Measurements from ENCODE around the gene LIX1.
A peak's percentile ranks its signal among the peaks of the same experiment; 100 is the strongest.
"Not testable (repeated sequence)": the region's sequence is repeated elsewhere in the genome, so short reads cannot be mapped to it uniquely, and the experiment has no call there.

Gene LIX1

GRCh38 chr5:97142521-97143254, at the start of gene LIX1:
Gene LIX1 (minus strand): TSS chr5:97142611. CDS start chr5:97142576, 35 bp downstream.
- no peak for DNase-seq (ENCODE audit: low read depth)

GRCh38 chr5:97191893-97192292, 49.5 kb upstream of the LIX1 start:
- DNase-seq (ENCODE audit: low read depth) = no peak

GRCh38 chr5:97189523-97189922, 47.1 kb upstream of the LIX1 start:
- not testable (repeated sequence) for DNase-seq (ENCODE audit: low read depth)

DNA sequence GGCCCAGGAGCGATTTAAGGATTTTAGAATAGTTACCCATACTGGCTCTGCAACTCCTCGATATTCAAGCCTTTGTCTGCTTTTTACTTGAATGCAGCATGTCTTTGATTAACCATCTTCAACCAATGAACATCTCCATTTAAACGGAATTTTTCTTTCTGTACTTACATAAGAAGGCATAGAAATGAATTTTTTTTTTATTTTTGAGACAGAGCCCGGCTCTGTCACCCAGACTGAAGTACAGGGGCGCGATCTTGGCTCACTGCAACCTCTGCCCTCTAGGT, 41.5 kb upstream of the LIX1 start:
- no peak for DNase-seq (ENCODE audit: low read depth)

DNA sequence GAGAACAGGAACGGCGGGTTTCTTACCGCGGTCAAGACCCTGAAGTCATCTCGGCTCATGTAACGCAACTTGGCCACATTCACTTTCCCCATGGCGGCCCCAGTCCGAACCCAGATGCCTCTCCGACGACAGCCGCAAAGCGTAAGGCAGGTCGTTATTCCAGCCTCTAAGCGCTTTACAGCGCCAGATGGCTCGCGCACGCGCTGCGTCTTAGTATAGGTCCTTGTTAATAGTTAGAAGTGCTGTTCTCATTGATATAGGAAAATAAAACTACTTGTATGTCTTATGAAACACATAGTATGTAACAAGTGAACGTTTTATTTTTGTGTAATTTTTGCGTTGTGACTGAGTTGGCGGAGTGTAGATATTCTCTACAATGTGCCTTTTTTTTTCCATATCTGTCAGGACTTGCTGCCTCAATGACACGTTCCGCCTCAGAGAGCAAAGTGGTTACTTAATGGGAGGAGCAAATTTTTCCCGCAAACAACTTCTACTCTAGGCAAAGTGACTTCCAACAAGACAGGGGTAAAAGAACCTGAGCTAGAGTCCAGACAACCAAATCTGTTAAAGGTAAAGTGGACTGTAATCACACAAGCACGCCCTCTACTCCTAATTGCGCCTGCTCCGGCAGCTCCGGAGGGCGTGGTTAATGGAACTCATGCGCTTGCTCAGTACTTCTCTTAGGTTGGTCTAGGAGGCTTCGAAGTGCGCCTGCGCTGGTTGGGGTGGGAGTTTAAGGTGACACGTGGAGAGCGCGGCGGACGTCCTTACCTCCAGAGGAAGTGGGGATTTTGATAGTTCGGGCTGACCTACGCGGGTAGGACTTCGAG, 40.9 kb upstream of the LIX1 start, which contains the start of gene RIOK2:
TSS of gene RIOK2 (minus strand) at position 148 of the 830 bp plus-strand sequence. CDS start at position 92, 56 bp downstream.
- DNase-seq (ENCODE audit: low read depth) = peak; percentile 86

GRCh38 chr5:97182571-97183099, 40.2 kb upstream of the LIX1 start:
- no peak for DNase-seq (ENCODE audit: low read depth)

DNA sequence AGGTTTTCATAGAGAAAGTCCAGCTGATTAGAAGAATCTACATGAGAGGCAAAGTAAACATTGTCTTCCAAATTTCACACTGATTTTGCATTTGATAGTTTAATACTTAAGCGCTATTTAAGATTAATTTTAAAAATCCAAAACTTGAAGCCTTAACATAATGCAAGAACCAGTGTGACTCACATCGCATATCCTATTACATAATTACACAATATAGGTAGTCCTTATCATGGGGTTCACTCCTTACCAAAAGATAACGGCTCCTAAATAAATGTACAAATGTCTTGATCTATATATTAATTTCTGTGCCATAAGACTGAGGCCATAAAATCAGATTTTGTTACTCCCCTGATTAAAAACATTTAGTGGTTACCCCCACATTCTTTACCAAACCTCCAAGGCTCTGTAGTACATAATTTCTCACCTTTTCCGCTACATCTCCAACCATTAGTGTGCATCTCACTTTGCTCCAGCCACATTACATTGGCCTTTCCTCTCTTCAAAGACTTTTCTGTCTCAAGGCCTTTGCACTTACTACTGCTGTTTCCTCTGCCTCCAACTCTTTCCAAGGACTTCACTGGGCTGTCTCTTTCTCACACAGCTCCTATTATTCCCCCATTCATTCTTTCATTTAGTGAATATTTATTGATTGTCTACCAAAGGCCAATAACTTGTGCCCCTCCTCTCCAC, 39.6 kb upstream of the LIX1 start:
- DNase-seq (ENCODE audit: low read depth) = no peak

GRCh38 chr5:97179457-97179856, 37.0 kb upstream of the LIX1 start:
- not testable (repeated sequence) for DNase-seq (ENCODE audit: low read depth)

DNA sequence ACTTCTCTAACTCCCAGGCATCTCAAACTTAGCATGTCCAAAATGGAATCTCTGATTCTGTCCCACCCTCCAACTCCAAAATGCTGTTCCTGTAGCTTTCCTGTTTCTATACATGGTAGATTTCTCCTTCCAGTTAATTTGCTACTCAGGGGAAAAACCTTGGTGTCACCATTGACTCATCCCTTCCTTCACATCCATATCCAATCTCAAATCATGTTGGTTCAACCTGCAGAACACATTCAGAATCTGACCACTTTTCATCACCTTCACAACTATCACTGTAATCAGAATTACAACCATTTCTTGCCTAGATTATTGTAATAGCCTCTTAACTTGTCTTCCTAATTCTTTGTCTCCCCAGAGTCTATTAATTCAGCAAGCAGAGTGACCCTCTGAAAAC, 29.8 kb upstream of the LIX1 start:
- no peak for DNase-seq (ENCODE audit: low read depth)

DNA sequence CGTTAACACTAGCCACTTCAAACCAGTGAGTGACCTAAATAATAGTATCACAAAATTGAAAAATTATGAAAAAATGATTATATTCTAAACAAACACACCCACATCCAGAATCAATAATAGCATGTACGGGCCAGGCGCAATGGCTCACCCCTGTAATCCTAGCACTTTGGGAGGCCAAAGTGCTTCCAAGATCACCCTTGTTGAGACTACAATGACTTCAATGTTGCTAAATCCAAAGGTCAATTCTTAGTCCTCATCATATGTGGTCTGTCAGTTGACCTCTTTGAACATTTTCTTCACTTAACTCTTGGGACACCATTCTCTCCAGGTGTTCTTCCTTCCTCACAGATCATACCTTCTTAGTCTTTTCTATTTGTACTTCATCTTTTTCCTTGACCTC, 29.3 kb upstream of the LIX1 start:
- no peak for DNase-seq (ENCODE audit: low read depth)

GRCh38 chr5:97167435-97167834, 25.0 kb upstream of the LIX1 start:
- DNase-seq (ENCODE audit: low read depth) = no peak

- no peak for DNase-seq (ENCODE audit: low read depth)
Measured at GRCh38 chr5:97165726-97166125, 23.3 kb upstream of the LIX1 start.

DNA sequence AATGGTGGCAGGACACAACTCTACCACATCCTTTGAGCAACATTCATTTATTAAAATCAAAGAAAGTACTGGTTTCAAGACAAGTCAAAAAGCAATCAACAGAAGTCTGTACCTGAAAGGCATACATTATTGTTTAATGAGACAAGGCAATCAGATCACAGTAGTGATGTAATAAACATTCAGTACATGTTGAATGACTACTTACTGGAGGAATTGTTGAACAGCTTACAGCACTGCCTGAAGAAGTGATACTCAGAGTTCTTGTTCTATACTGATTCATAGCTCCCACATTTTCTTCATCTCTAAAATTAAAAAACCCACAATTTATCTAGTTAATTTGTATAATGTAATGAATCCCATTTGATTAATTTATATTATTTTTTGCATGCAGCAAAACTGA, 22.4 kb upstream of the LIX1 start:
- no peak for DNase-seq (ENCODE audit: low read depth)

DNA sequence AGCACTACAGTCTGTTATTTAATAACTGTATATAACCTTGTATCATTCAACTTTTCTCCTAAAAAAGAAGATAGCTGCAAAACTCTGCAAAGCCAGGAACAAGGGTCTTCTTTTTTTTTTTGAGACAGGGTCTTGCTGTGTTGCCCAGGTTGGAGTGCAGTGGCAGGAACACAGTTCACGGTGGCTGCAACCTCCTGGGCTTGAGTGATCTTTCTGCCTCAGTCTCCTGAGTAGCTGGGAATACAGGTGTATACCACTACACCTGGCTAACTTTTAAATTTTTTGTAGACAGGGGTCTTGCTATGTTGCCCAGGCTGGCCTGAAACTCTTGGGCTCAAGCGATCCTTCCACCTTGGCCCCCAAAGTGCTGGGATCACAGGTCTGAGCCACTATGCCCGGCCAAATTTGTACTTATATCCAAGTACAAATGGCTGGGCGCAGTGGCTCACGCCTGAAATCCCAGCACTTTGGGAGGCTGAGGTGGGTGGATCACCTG, 21.4 kb upstream of the LIX1 start:
- no peak for DNase-seq (ENCODE audit: low read depth)

GRCh38 chr5:97163360-97163764, 21.0 kb upstream of the LIX1 start:
- no peak for DNase-seq (ENCODE audit: low read depth)

DNA sequence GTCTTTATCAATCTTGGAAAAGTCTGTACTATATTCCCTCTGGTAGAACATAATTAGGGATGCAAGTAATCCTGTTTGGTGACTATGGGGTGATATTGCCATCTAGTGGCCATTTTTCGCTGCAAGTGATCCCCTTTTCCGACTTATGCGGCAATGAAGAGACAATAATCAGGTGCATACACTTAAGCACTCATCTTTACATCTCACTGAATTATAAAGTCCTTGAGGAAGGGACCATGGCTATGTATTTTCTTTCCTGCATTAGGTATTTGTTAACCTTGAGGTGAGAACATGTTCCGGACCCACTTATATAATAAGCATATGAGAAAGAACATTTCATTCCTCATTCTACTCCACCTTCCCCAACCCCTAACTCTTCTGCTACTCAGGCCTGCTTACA, 19.6 kb upstream of the LIX1 start:
- DNase-seq (ENCODE audit: low read depth) = peak; percentile 18

GRCh38 chr5:97157689-97158088, 15.3 kb upstream of the LIX1 start:
- DNase-seq (ENCODE audit: low read depth) = no peak

DNA sequence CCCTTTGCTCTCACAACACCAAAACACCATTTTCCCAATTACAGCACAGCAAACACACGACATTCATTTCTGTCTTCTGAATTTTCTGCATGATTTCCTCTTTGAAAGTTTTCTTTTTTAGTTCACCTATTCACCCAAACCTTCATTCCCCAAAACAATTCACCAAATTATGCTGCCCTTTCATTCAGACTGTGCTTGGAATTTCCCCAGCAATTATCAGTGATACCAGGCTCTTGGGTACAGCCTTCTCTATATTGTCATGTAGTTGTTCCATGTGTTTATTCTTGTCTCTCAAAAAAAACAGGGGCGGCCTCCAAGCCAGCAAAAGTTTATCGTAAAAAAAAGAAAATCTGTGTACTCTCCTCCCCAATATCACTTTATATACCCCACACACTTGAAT, 9.0 kb upstream of the LIX1 start:
- no peak for DNase-seq (ENCODE audit: low read depth)

GRCh38 chr5:97150401-97150800, 8.0 kb upstream of the LIX1 start:
- no peak for DNase-seq (ENCODE audit: low read depth)

DNA sequence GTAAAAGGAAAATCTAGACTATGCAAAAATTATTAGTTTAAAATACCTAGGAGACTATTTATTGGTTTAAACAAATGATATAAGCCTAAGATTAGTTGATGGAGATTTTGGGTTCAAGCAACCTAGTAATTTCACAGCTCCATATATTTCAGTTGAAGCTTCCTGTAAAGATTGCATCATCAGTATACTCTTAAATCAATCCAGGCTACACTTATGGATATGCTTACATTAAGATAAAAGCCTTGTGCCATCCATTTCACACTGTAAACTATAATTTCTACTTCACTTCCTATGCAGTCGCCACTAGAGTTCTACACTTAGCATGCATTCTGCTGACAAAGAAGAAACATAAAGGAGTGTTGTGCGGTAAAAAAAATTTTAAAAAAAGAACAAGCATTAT, 7.3 kb upstream of the LIX1 start:
- DNase-seq (ENCODE audit: low read depth) = no peak

- no peak for DNase-seq (ENCODE audit: low read depth)
Measured at GRCh38 chr5:97148288-97148687, 5.9 kb upstream of the LIX1 start.

GRCh38 chr5:97143704-97144103, 1.3 kb upstream of the LIX1 start:
- no peak for DNase-seq (ENCODE audit: low read depth)

DNA sequence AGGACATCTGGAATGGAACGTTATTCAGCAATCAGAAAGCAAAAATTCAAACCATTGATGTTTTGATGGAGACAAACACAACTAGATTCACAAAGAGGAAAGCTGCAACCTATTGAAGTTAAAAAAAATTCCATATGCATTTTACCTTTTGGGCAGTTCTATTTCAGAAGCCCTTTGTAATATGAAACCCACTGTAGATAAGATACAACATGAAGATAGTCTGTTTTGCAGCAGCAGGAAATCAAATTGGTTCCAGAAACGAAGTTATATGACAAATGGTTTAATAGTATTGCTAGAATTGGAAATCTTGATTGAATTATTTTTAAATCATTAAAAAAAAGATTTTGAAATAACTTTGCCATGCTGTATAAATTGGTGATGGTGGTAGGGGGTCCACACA, 872 bp downstream of the LIX1 start:
- DNase-seq (ENCODE audit: low read depth) = no peak

Data from activated gamma-delta T cell treated with anti-CD3 and anti-CD28 coated beads, Interleukin-2, amount 50 U/mL, for 16 hours (primary cell).